Measurements from ENCODE around the gene PTDSS2. TPM values are rescaled to one million over a fixed set of nuclear protein-coding genes. Genes with fewer than 3 reads are reported as not detected.

PTDSS2 gene
- total and polyA plus RNA-seq, 2 of the 13 experiments (the other 11 are each of a cell fraction or from before 2014, with no cell fraction given), result 21.7 to 26.4 TPM

- TF ChIP-seq HINFP (CRISPR knock-in tag; IDR thresholded peaks at IDR 0.05; ENCODE audit: low read depth) (no peak), ZNF260 (CRISPR knock-in tag; IDR thresholded peaks at IDR 0.05; ENCODE audit: borderline replicate concordance, low read depth) (no peak), CEBPB (IDR thresholded peaks at IDR 0.05; ENCODE audit: borderline replicate concordance, low read depth, low read length) (no peak), JUN (CRISPR knock-in tag; IDR thresholded peaks at IDR 0.05) (no peak), ZNF337 (CRISPR knock-in tag; IDR thresholded peaks at IDR 0.05; ENCODE audit: borderline replicate concordance, low read depth) (peak; percentile 72; the same call in 1 of the 2 replicates), CC2D1A (CRISPR knock-in tag; IDR thresholded peaks at IDR 0.05) (0 out of 2 replicates have a peak, but pooled peaks have one; percentile 63), ZNF841 (CRISPR knock-in tag; IDR thresholded peaks at IDR 0.05; ENCODE audit: borderline replicate concordance) (no peak), SOX6 (IDR thresholded peaks at IDR 0.05) (no peak), SOX6 (CRISPR knock-in tag; IDR thresholded peaks at IDR 0.05) (peak; percentile 70), ERF (CRISPR knock-in tag; IDR thresholded peaks at IDR 0.05) (peak; percentile 71), ZNF343 (CRISPR knock-in tag; IDR thresholded peaks at IDR 0.05) (0 out of 2 replicates have a peak, but pooled peaks have one; percentile 57), MZF1 (CRISPR knock-in tag; IDR thresholded peaks at IDR 0.05; ENCODE audit: borderline replicate concordance) (no peak), SIX1 (CRISPR knock-in tag; IDR thresholded peaks at IDR 0.05; ENCODE audit: borderline replicate concordance) (no peak), PLRG1 (conservative IDR thresholded peaks at IDR 0.05) (no peak), POGK (CRISPR knock-in tag; conservative IDR thresholded peaks at IDR 0.05) (peak; percentile 73; the same call in 1 of the 2 replicates), EEA1 (CRISPR knock-in tag; IDR thresholded peaks at IDR 0.05; ENCODE audit: borderline replicate concordance) (peak; percentile 74; the same call in 1 of the 2 replicates), ZNF383 (CRISPR knock-in tag; IDR thresholded peaks at IDR 0.05; ENCODE audit: borderline replicate concordance) (no peak), ZNF253 (CRISPR knock-in tag; IDR thresholded peaks at IDR 0.05; ENCODE audit: borderline replicate concordance) (no peak), ZBTB21 (CRISPR knock-in tag; IDR thresholded peaks at IDR 0.05) (no peak), SETDB1 (CRISPR knock-in tag; IDR thresholded peaks at IDR 0.05; ENCODE audit: borderline replicate concordance) (no peak), ZNF24 (IDR thresholded peaks at IDR 0.05) (no peak)
- TF ChIP-seq, protein P1, sequence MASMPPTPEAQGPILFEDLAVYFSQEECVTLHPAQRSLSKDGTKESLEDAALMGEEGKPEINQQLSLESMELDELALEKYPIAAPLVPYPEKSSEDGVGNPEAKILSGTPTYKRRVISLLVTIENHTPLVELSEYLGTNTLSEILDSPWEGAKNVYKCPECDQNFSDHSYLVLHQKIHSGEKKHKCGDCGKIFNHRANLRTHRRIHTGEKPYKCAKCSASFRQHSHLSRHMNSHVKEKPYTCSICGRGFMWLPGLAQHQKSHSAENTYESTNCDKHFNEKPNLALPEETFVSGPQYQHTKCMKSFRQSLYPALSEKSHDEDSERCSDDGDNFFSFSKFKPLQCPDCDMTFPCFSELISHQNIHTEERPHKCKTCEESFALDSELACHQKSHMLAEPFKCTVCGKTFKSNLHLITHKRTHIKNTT (CRISPR knock-in tag; IDR thresholded peaks at IDR 0.05), result no peak
- TF ChIP-seq, protein P2, sequence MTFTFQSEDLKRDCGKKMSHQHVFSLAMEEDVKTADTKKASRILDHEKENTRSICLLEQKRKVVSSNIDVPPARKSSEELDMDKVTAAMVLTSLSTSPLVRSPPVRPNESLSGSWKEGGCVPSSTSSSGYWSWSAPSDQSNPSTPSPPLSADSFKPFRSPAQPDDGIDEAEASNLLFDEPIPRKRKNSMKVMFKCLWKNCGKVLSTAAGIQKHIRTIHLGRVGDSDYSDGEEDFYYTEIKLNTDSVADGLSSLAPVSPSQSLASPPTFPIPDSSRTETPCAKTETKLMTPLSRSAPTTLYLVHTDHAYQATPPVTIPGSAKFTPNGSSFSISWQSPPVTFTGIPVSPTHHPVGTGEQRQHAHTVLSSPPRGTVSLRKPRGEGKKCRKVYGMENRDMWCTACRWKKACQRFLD (CRISPR knock-in tag; IDR thresholded peaks at IDR 0.05; ENCODE audit: borderline replicate concordance), result no peak; the same call in 1 of the 2 replicates
Observed at GRCh38 chr11:447923-448731, 2.0 kb upstream of the PTDSS2 start (continued).
